GM12801 (cell line): ENCODE data around the gene SIPA1L3.

ENCODE experiments used
- TF ChIP-seq, protein P1 (sequence below): IDR thresholded peaks from one replicate; pipeline ENCODE4 v1.5.1; 2011; ENCODE audit warnings: control low read depth; ENCODE audit not compliant: insufficient read length; ENCODE audit errors: extremely low read depth

Gene SIPA1L3

GRCh38 chr19:38004186-38004520 lies 97.1 kb downstream of the SIPA1L3 start:
- TF ChIP-seq, protein P1, sequence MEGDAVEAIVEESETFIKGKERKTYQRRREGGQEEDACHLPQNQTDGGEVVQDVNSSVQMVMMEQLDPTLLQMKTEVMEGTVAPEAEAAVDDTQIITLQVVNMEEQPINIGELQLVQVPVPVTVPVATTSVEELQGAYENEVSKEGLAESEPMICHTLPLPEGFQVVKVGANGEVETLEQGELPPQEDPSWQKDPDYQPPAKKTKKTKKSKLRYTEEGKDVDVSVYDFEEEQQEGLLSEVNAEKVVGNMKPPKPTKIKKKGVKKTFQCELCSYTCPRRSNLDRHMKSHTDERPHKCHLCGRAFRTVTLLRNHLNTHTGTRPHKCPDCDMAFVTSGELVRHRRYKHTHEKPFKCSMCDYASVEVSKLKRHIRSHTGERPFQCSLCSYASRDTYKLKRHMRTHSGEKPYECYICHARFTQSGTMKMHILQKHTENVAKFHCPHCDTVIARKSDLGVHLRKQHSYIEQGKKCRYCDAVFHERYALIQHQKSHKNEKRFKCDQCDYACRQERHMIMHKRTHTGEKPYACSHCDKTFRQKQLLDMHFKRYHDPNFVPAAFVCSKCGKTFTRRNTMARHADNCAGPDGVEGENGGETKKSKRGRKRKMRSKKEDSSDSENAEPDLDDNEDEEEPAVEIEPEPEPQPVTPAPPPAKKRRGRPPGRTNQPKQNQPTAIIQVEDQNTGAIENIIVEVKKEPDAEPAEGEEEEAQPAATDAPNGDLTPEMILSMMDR, result no peak

GRCh38 chr19:38004521-38005223 lies 97.7 kb downstream of the SIPA1L3 start:
- TF ChIP-seq, protein P1, result no peak

DNA sequence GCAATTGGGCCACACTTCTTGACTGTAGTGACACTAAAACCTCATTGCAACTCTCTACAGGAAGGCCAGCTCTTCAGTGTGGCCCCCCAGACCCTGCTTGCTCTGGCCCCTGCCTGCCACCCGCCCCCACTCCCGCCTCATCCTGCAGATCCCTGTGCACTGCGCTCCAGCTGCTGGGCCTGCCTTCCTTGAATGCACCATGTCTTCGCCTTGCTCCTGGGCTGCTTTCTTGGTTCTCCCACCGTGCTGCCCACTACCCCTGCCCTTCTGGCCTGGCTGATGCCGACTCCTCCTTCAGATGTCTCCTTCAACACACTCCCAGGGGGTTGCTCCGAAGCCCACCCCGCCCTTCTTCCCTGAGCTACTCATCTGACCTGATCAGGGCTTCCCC lies 98.2 kb downstream of the SIPA1L3 start:
- TF ChIP-seq, protein P1, result no peak

- TF ChIP-seq, protein P1, result no peak
Observed at GRCh38 chr19:38006361-38007045, 99.5 kb downstream of the SIPA1L3 start.

DNA sequence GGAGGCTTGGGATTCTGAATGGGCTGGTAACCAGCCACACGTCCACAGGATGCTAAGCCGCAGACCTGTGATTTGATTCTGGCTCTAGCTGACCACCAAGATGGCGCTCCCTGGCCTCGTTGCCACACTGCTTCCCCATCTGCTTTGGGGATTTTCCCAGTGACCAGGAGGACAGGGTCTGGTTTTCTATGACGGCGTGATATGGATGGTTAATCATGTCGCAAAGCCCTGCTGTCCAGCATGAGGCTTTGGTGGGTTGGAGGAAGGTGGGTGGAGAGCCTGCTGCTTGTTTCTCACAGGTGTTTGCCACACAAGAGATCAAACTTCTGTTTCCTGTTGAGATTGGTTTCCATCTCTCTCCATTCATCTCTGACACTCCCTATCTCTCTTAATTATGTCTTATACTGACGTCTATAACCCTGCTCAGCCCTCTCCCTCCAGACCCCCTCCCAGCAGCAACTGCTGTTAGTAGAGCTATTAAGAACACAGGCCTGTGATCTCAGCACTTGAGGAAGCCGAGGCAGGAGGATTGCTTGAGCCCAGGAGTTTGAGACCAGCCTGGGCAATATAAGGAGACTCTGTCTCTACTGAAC lies 102.7 kb downstream of the SIPA1L3 start:
- TF ChIP-seq, protein P1, result no peak

DNA sequence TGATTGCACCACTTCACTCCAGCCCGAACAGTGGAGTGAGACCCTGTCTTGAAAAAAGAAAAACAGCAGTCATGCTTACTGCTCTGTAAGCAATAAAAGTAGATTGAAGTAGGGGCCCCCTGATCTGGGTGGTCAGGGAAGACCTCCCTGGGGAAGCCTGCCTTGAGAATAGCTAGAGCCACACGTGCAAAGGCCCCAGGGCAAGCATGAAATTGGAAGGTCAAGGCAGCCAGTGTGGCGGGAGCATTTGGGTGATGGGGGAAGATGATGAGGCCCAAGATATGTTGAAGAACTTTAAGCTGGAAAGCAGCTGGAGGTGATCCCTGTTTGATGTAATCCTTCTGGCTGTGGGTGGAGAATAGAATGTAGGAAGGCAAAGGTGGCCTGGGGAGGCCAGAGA lies 104.4 kb downstream of the SIPA1L3 start:
- TF ChIP-seq, protein P1, result no peak

DNA sequence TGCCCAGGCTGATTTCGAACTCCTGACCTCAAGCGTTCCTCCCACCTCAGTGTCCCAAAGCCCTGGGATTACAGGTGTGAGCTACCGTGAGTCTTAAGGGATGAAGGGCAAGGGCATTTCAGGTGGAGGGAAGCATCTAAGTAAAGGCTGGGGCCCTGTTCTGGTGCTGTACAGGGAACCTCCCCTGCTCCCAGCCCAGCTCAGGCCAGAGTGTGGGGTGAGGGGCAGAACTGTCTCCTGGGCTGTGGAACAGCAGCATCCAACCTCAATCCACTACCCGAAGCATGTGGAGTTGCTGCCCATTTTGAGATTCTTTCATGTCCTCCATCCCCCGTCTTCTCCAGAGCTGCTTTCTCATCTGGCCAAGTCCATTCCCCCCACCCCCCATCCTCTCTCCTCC lies 105.3 kb downstream of the SIPA1L3 start:
- TF ChIP-seq, protein P1, result no peak
